ENCODE data around the gene C9orf153. TPM values are rescaled to one million over a fixed set of nuclear protein-coding genes. Genes with fewer than 3 reads are reported as not detected.

Gene C9orf153
- total RNA-seq, 5 donors from 2014 or later (not counting 1 experiment from before 2014, with no cell fraction given) = 0.38 to 0.90 (median 0.55) TPM; not detected in 1

- no peak overlapping the region for H3K27ac Mint-ChIP-seq
- ChIA-PET POLR2A (no interaction called here), CTCF (no interaction called here)
- Histone ChIP-seq H3K27ac (ENCODE audit: low read length) (no peak overlapping the region), H3K4me3 (ENCODE audit: control insufficient read depth in 1 of 2, extremely low read depth in 1 of 2, low read length in 1 of 2) (no peak overlapping the region), H3K4me1 (ENCODE audit: control insufficient read depth in 1 of 2, extremely low read depth in 1 of 2, insufficient read depth in 2 of 2, low read length in 2 of 2) (no peaks in the 10 kb centered on the region), H3K27me3 (replicated peaks in 1 of 2; ENCODE audit: control insufficient read depth in 2 of 2, extremely low read depth in 1 of 2, insufficient read depth in 2 of 2, low read length in 1 of 2) (peaks cover 0 to 3% of the 10 kb centered on the region in 2 experiments), H3K36me3 (ENCODE audit: control insufficient read depth in 2 of 2, extremely low read depth in 1 of 2, insufficient read depth in 1 of 2, low read length in 1 of 2) (no peaks in the 10 kb centered on the region), H3K9me3 (no peaks in the 10 kb centered on the region)
- H3K9me3 Mint-ChIP-seq = no peaks in the 10 kb centered on the region
- H3K36me3 Mint-ChIP-seq = no peaks in the 10 kb centered on the region
- H3K4me3 Mint-ChIP-seq = no peak overlapping the region
- ATAC-seq (replicated peaks in 1 of 4) (no peak), DNase-seq (no peak)
- no peaks in the 10 kb centered on the region for H3K4me1 Mint-ChIP-seq
- WGBS (ENCODE audit: insufficient coverage) = 38% methylated on average over 1 of the region's 2 CpGs
- H3K27me3 Mint-ChIP-seq = no peaks in the 10 kb centered on the region
These were observed 17.4 kb downstream of the C9orf153 start for GRCh38 chr9:86242071-86242470.

- no peaks in the 10 kb centered on the region for H3K4me1 Mint-ChIP-seq
- no peaks in the 10 kb centered on the region for H3K27me3 ChIP-seq (replicated peaks in 1 of 2; ENCODE audit: control insufficient read depth in 2 of 2, extremely low read depth in 1 of 2, insufficient read depth in 2 of 2, low read length in 1 of 2)
- H3K4me3 ChIP-seq (ENCODE audit: control insufficient read depth in 1 of 2, extremely low read depth in 1 of 2, low read length in 1 of 2) = no peak overlapping the region
- H3K27ac ChIP-seq (ENCODE audit: low read length) = no peak overlapping the region
- no peaks in the 10 kb centered on the region for H3K36me3 ChIP-seq (ENCODE audit: control insufficient read depth in 2 of 2, extremely low read depth in 1 of 2, insufficient read depth in 1 of 2, low read length in 1 of 2)
- CTCF ChIA-PET = interaction anchor here in 1 of 2 donors (0.6 to 0.7 kb wide), 3 partner anchors 26 to 690 kb away, joined by 3 to 5 read pairs (median 3); no protein-coding TSS in a partner anchor
- H3K27me3 Mint-ChIP-seq = no peaks in the 10 kb centered on the region
- H3K27ac Mint-ChIP-seq = no peak overlapping the region
- no peak for DNase-seq
- H3K9me3 Mint-ChIP-seq = no peaks in the 10 kb centered on the region
- H3K4me1 ChIP-seq (ENCODE audit: control insufficient read depth in 1 of 2, extremely low read depth in 1 of 2, insufficient read depth in 2 of 2, low read length in 2 of 2) = no peaks in the 10 kb centered on the region
- WGBS (ENCODE audit: insufficient coverage) = 48% methylated on average over 4 of the region's 7 CpGs
- no peaks in the 10 kb centered on the region for H3K9me3 ChIP-seq
- POLR2A ChIA-PET = no interaction called here
- no peak overlapping the region for H3K4me3 Mint-ChIP-seq
- no peak for ATAC-seq (replicated peaks in 1 of 4)
- H3K36me3 Mint-ChIP-seq = no peaks in the 10 kb centered on the region
These were observed 18.2 kb downstream of the C9orf153 start for GRCh38 chr9:86241216-86241615.

GRCh38 chr9:86238861-86239770 is 20.3 kb downstream of the C9orf153 start:
- 92% methylated on average over 2 of the region's 10 CpGs for WGBS (ENCODE audit: insufficient coverage)
- H3K4me1 ChIP-seq (ENCODE audit: control insufficient read depth in 1 of 2, extremely low read depth in 1 of 2, insufficient read depth in 2 of 2, low read length in 2 of 2) = no peaks in the 10 kb centered on the region
- POLR2A ChIA-PET = interaction anchor here in 1 of 2 donors (0.7 kb wide), 1 partner anchor 422 kb away, joined by 3 read pairs; no protein-coding TSS in a partner anchor
- Mint-ChIP-seq H3K36me3 (no peaks in the 10 kb centered on the region), H3K4me3 (no peak overlapping the region), H3K4me1 (no peaks in the 10 kb centered on the region), H3K27ac (no peak overlapping the region), H3K9me3 (no peaks in the 10 kb centered on the region), H3K27me3 (peaks cover 0 to under 1% of the 10 kb centered on the region in 2 donors)
- ATAC-seq (replicated peaks in 1 of 4) (no peak), DNase-seq (no peak)
- no peak overlapping the region for H3K27ac ChIP-seq (ENCODE audit: low read length)
- H3K27me3 ChIP-seq (replicated peaks in 1 of 2; ENCODE audit: control insufficient read depth in 2 of 2, extremely low read depth in 1 of 2, insufficient read depth in 2 of 2, low read length in 1 of 2) = no peaks in the 10 kb centered on the region
- CTCF ChIA-PET = interaction anchor here in 1 of 2 donors (0.6 to 0.7 kb wide), 2 partner anchors 383 to 769 kb away, joined by 3 read pairs; no protein-coding TSS in a partner anchor
- H3K9me3 ChIP-seq = no peaks in the 10 kb centered on the region
- H3K36me3 ChIP-seq (ENCODE audit: control insufficient read depth in 2 of 2, extremely low read depth in 1 of 2, insufficient read depth in 1 of 2, low read length in 1 of 2) = no peaks in the 10 kb centered on the region
- H3K4me3 ChIP-seq (ENCODE audit: control insufficient read depth in 1 of 2, extremely low read depth in 1 of 2, low read length in 1 of 2) = no peak overlapping the region

- no peaks in the 10 kb centered on the region for H3K9me3 Mint-ChIP-seq
- Histone ChIP-seq H3K4me3 (ENCODE audit: control insufficient read depth in 1 of 2, extremely low read depth in 1 of 2, low read length in 1 of 2) (no peak overlapping the region), H3K27me3 (replicated peaks in 1 of 2; ENCODE audit: control insufficient read depth in 2 of 2, extremely low read depth in 1 of 2, insufficient read depth in 2 of 2, low read length in 1 of 2) (no peaks in the 10 kb centered on the region), H3K27ac (ENCODE audit: low read length) (no peak overlapping the region), H3K4me1 (ENCODE audit: control insufficient read depth in 1 of 2, extremely low read depth in 1 of 2, insufficient read depth in 2 of 2, low read length in 2 of 2) (no peaks in the 10 kb centered on the region), H3K9me3 (no peaks in the 10 kb centered on the region), H3K36me3 (ENCODE audit: control insufficient read depth in 2 of 2, extremely low read depth in 1 of 2, insufficient read depth in 1 of 2, low read length in 1 of 2) (no peaks in the 10 kb centered on the region)
- peaks cover 0 to 2% of the 10 kb centered on the region in 2 donors for H3K27me3 Mint-ChIP-seq
- H3K4me3 Mint-ChIP-seq = no peak overlapping the region
- 83% methylated on average over 1 of the region's 2 CpGs for WGBS (ENCODE audit: insufficient coverage)
- ChIA-PET CTCF (no interaction called here), POLR2A (no interaction called here)
- no peaks in the 10 kb centered on the region for H3K36me3 Mint-ChIP-seq
- H3K4me1 Mint-ChIP-seq = no peaks in the 10 kb centered on the region
- no peak overlapping the region for H3K27ac Mint-ChIP-seq
- DNase-seq = no peak
- ATAC-seq (replicated peaks in 1 of 4) = no peak
These were observed 28.6 kb downstream of the C9orf153 start for GRCh38 chr9:86230858-86231257.

- no peaks in the 10 kb centered on the region for H3K9me3 Mint-ChIP-seq
- no peak overlapping the region for H3K27ac Mint-ChIP-seq
- no peaks in the 10 kb centered on the region for H3K9me3 ChIP-seq
These were observed 36.8 kb downstream of the C9orf153 start for GRCh38 chr9:86222667-86223066.

GRCh38 chr9:86219606-86220005 is 39.9 kb downstream of the C9orf153 start:
- Mint-ChIP-seq H3K27me3 (peaks cover 3 to 5% of the 10 kb centered on the region in 2 donors), H3K27ac (no peak overlapping the region), H3K9me3 (no peaks in the 10 kb centered on the region), H3K36me3 (no peaks in the 10 kb centered on the region), H3K4me1 (no peaks in the 10 kb centered on the region), H3K4me3 (no peak overlapping the region)
- H3K4me3 ChIP-seq (ENCODE audit: control insufficient read depth in 1 of 2, extremely low read depth in 1 of 2, low read length in 1 of 2) = no peak overlapping the region
- ATAC-seq (replicated peaks in 1 of 4) = no peak
- no peak for DNase-seq
- ChIA-PET POLR2A (interaction anchor here in 1 of 2 donors (0.7 kb wide), 1 partner anchor 10 kb away, joined by 7 read pairs; no protein-coding TSS in a partner anchor), CTCF (no interaction called here)
- no peaks in the 10 kb centered on the region for H3K4me1 ChIP-seq (ENCODE audit: control insufficient read depth in 1 of 2, extremely low read depth in 1 of 2, insufficient read depth in 2 of 2, low read length in 2 of 2)
- no peaks in the 10 kb centered on the region for H3K36me3 ChIP-seq (ENCODE audit: control insufficient read depth in 2 of 2, extremely low read depth in 1 of 2, insufficient read depth in 1 of 2, low read length in 1 of 2)
- H3K9me3 ChIP-seq = no peaks in the 10 kb centered on the region
- H3K27me3 ChIP-seq (replicated peaks in 1 of 2; ENCODE audit: control insufficient read depth in 2 of 2, extremely low read depth in 1 of 2, insufficient read depth in 2 of 2, low read length in 1 of 2) = peaks cover 0 to 8% of the 10 kb centered on the region in 2 experiments
- no peak overlapping the region for H3K27ac ChIP-seq (ENCODE audit: low read length)
- WGBS (ENCODE audit: insufficient coverage) = 71% methylated on average over 1 of the region's 3 CpGs

More at GRCh38 chr9:86222667-86223066, 36.8 kb downstream of the C9orf153 start:
- Histone ChIP-seq H3K4me1 (ENCODE audit: control insufficient read depth in 1 of 2, extremely low read depth in 1 of 2, insufficient read depth in 2 of 2, low read length in 2 of 2) (no peaks in the 10 kb centered on the region), H3K27ac (ENCODE audit: low read length) (no peak overlapping the region), H3K36me3 (ENCODE audit: control insufficient read depth in 2 of 2, extremely low read depth in 1 of 2, insufficient read depth in 1 of 2, low read length in 1 of 2) (no peaks in the 10 kb centered on the region), H3K27me3 (replicated peaks in 1 of 2; ENCODE audit: control insufficient read depth in 2 of 2, extremely low read depth in 1 of 2, insufficient read depth in 2 of 2, low read length in 1 of 2) (peaks cover 0 to 8% of the 10 kb centered on the region in 2 experiments), H3K4me3 (ENCODE audit: control insufficient read depth in 1 of 2, extremely low read depth in 1 of 2, low read length in 1 of 2) (no peak overlapping the region)
- H3K27me3 Mint-ChIP-seq = peaks cover 3 to 5% of the 10 kb centered on the region in 2 donors
- POLR2A ChIA-PET = no interaction called here
- 82% methylated on average over 3 of the region's 4 CpGs for WGBS (ENCODE audit: insufficient coverage)
- H3K36me3 Mint-ChIP-seq = no peaks in the 10 kb centered on the region
- ATAC-seq (replicated peaks in 1 of 4) (no peak), DNase-seq (no peak)
- no peak overlapping the region for H3K4me3 Mint-ChIP-seq
- H3K4me1 Mint-ChIP-seq = no peaks in the 10 kb centered on the region
- CTCF ChIA-PET = no interaction called here

Measured in T-cell (primary cell).